Lower leg skin (tissue), 3 donors: ENCODE results near the gene STX10.

Source experiments
- POLR2A ChIP-seq, 2 donors: fragments of 450-650 bp; IDR thresholded peaks; one replicate each; pipeline ENCODE4 v1.6.1; 2016 to 2017; ENCODE audit warnings: antibody characterized with exemption in 2 of 2, mild to moderate bottlenecking in 1 of 2, moderate library complexity in 1 of 2
- TF ChIP-seq, protein P1 (sequence below), 3 donors: fragments of 450-650 bp; IDR thresholded peaks; one replicate each; pipeline ENCODE4 v1.5.1; 2016; ENCODE audit warnings: antibody characterized with exemption in 3 of 3, mild to moderate bottlenecking in 3 of 3, moderate library complexity in 2 of 3

DNA sequence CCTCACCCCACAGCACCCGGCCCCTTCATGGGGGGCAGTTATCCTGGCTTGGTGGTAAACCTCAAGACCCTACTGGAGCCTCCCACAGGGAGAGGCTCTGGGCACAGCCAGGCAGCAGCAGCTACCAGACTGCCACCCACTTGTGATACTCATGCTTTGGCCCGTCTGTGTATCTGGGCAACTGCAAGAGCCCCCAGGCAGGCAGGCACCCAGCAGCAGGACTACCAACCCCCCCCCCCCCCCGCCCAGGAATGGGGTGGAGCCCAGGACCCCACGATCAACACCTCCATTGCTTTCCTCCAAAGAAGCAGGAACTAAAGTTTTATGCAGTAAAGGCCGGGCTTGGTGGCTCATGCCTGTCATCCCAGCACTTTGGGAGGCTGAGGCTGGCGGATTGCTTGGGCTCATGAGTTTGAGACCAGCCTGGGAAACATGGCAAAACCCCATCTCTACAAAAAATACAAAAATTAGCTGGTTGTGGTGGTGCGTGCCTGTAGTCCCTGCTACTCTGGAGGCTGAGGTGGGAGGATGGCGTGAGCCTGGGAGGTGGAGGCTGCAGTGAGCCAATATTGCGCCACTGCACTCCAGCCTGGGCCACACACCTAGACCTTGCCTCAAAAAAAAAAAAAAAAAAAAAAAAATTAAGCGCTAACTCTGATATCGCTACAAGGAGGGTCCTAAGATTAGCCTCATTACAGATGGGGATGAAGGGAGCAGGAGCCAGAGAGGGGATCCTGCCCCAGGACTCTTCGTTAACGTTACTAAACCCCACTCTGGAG is 46.4 kb downstream of the STX10 start:
- TF ChIP-seq, protein P1, sequence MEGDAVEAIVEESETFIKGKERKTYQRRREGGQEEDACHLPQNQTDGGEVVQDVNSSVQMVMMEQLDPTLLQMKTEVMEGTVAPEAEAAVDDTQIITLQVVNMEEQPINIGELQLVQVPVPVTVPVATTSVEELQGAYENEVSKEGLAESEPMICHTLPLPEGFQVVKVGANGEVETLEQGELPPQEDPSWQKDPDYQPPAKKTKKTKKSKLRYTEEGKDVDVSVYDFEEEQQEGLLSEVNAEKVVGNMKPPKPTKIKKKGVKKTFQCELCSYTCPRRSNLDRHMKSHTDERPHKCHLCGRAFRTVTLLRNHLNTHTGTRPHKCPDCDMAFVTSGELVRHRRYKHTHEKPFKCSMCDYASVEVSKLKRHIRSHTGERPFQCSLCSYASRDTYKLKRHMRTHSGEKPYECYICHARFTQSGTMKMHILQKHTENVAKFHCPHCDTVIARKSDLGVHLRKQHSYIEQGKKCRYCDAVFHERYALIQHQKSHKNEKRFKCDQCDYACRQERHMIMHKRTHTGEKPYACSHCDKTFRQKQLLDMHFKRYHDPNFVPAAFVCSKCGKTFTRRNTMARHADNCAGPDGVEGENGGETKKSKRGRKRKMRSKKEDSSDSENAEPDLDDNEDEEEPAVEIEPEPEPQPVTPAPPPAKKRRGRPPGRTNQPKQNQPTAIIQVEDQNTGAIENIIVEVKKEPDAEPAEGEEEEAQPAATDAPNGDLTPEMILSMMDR (IDR thresholded peaks at IDR 0.05) = no peak
- TF ChIP-seq POLR2A (IDR thresholded peaks at IDR 0.05) = no peak
